ENCODE data around the gene GNB2. TPM values are rescaled to one million over a fixed set of nuclear protein-coding genes. Genes with fewer than 3 reads are reported as not detected.

Gene GNB2
- total and polyA plus RNA-seq, 2 of the 8 experiments (the other 6 are each of a cell fraction or from before 2014, with no cell fraction given) = 157 to 260 TPM

DNA sequence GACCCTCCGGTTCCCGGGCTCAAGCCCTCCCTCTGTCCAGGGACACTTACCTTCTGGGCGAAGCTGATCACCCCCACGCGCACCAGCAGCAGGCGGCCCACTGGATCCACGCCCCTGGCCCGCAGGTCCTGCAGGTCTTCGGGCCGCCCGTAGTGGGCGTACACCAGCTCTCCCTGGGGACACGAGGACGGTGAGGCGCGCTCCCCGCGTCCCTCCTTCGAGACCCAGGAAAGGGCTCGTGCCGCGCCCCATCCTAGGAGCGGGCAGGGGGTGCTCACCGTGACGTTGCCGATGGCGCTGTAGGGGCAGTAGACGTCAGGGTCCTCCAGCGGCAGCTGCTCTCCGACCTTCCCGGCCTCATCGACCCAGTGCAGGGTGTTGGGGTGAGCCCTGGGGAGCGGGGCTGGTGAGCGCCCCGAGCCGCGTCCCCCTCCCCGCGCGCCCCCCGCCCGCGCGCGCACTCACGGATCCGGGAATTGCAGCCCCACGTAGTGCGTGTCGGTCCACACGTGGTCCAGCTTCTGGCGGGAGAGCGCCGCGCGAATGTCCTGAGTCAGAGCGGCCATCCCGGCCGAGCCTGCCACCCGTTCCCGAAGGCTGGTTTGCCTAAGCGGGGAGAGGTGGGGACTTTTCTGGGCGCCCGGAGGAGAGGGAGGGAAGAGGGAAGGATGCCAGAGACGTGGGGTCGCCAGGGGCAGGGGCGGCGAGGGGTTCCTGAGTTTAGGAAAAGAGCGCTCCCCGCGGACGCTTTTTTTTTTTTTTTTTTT is 40.4 kb upstream of the GNB2 start:
- Histone ChIP-seq H3K4me1 (replicated peaks in 1 of 4; ENCODE audit: control insufficient read depth in 3 of 4, insufficient read depth in 4 of 4, low read length in 3 of 4) (peaks cover 0 to 3% (median 3%) of the 10 kb centered on the region in 4 experiments; a peak in 5 of 7 replicates), H4K20me1 (replicated peaks in 1 of 2; ENCODE audit: control insufficient read depth in 1 of 2, insufficient read depth in 2 of 2, low read length in 2 of 2) (peaks cover 0 to 1% of the 10 kb centered on the region in 2 experiments), H2BK5ac (ENCODE audit: low read depth, low read length) (0 out of 2 replicates have a peak overlapping the region, but pooled peaks have one; percentile 12), H3K27me3 (replicated peaks in 1 of 4; ENCODE audit: control insufficient read depth in 3 of 4, extremely low read depth in 1 of 4, insufficient read depth in 3 of 4, low read length in 3 of 4) (peaks cover 0 to 16% (median 9%) of the 10 kb centered on the region in 4 experiments; a peak in 5 of 7 replicates), H4K5ac (ENCODE audit: insufficient read length, low read depth, low read length) (no peak overlapping the region), H2AFZ (ENCODE audit: low read length) (peak overlapping the region; percentile 31; the same call in 1 of the 2 replicates), H3K4ac (replicated peaks; ENCODE audit: insufficient read length, low read depth, low read length) (no peak overlapping the region), H2BK120ac (replicated peaks; ENCODE audit: low read depth, low read length) (no peak overlapping the region), H3K23ac (ENCODE audit: insufficient read length) (no peak overlapping the region), H3K56ac (replicated peaks; ENCODE audit: insufficient read length, low read depth, low read length) (peak overlapping the region; percentile 69), H3K27ac (ENCODE audit: low read depth, low read length) (no peak overlapping the region), H2BK12ac (ENCODE audit: low read depth, low read length) (peak overlapping the region; percentile 53; the same call in 1 of the 2 replicates), H3K9ac (replicated peaks in 1 of 4; ENCODE audit: extremely low read depth in 1 of 4, low read depth in 3 of 4, low read length in 3 of 4) (peak overlapping the region in 3 of 4 experiments; percentile 8 to 69 (median 13); a peak in 3 of 7 replicates), H3K23me2 (ENCODE audit: low read depth, low read length) (peaks cover 6% of the 10 kb centered on the region; the same call in 1 of the 2 replicates), H3K9me3 (ENCODE audit: insufficient read depth in 2 of 2, low read depth in 1 of 2, low read length in 1 of 2) (no peaks in the 10 kb centered on the region), H2BK20ac (ENCODE audit: low read length) (no peak overlapping the region), H3K4me2 (ENCODE audit: insufficient read depth in 1 of 2, low read depth in 2 of 2, low read length in 2 of 2) (peak overlapping the region; percentile 61 to 92), H2BK15ac (ENCODE audit: low read length) (peak overlapping the region; percentile 98; the same call in 1 of the 2 replicates), H3K14ac (ENCODE audit: insufficient read length) (no peak overlapping the region), H3K79me1 (ENCODE audit: low read depth, low read length) (no peaks in the 10 kb centered on the region; the same call in 1 of the 2 replicates), H4K8ac (ENCODE audit: extremely low read depth, insufficient read depth, low read length) (peak overlapping the region; percentile 97), H3K36me3 (ENCODE audit: control insufficient read depth in 2 of 4, insufficient read depth in 4 of 4, low read length in 3 of 4) (no peaks in the 10 kb centered on the region), H2AK5ac (ENCODE audit: low read depth, low read length) (no peak overlapping the region), H3K4me3 (ENCODE audit: extremely low read depth in 1 of 4, insufficient read depth in 2 of 4, low read depth in 3 of 4, low read length in 4 of 4) (peak overlapping the region; percentile 60 to 89 (median 61)), H3K79me2 (ENCODE audit: control insufficient read depth in 1 of 2, insufficient read depth in 2 of 2, low read length in 2 of 2) (no peaks in the 10 kb centered on the region), H4K91ac (replicated peaks; ENCODE audit: insufficient read length, low read length) (peak overlapping the region; percentile 89), H3K18ac (ENCODE audit: extremely low read depth, low read length) (peak overlapping the region; percentile 93)
- DNase-seq (ENCODE audit: low read depth in 1 of 2, low spot score in 2 of 2) (peak in 1 of 2 experiments; percentile 84), FAIRE-seq (no peak)
- ChIA-PET POLR2A (ENCODE audit: partially characterized antibody) (interaction anchor here (0.6 to 3.4 kb wide), 16 partner anchors 9 to 346 kb away, joined by 3 to 20 read pairs (median 4); partner anchors contain the start of genes EPHB4, FBXO24, LRCH4 and MEPCE), CTCF (ENCODE audit: partially characterized antibody) (interaction anchor here (0.7 to 5.1 kb wide), 33 partner anchors 9 to 219 kb away, joined by 3 to 46 read pairs (median 5); partner anchors contain the start of genes ACTL6B, FBXO24, LRCH4 and MOSPD3)
- 4% methylated on average over 37 of the region's 72 CpGs; no CpG with 5 or more reads in 1 of the 2 experiments for WGBS, 2 experiments (ENCODE audit: extremely low coverage in 1 of 2, insufficient coverage in 1 of 2, insufficient read length in 1 of 2, insufficient replicate concordance in 2 of 2, low coverage in 1 of 2, low lambda C conversion rate in 2 of 2, missing lambda C conversion rate in 1 of 2)
- TF ChIP-seq JUND (IDR thresholded peaks at IDR 0.05; ENCODE audit: low read length) (no peak), SRF (IDR thresholded peaks at IDR 0.05; ENCODE audit: low read depth, low read length) (no peak), TAF7 (optimal IDR thresholded peaks at IDR 0.05; ENCODE audit: borderline replicate concordance, low read depth, low read length) (no peak), EZH2 (IDR thresholded peaks at IDR 0.05; ENCODE audit: low read depth, low read length, severe bottlenecking) (no peak), RAD21 (IDR thresholded peaks at IDR 0.05 in 1 of 2, conservative IDR thresholded peaks at IDR 0.05 in 1 of 2; ENCODE audit: low read depth in 2 of 2, low read length in 2 of 2) (peak; percentile 22 to 32; a peak in 2 of 4 replicates), HDAC6 (IDR thresholded peaks at IDR 0.05; ENCODE audit: low read depth, low read length) (no peak)
- TF ChIP-seq, protein P1, sequence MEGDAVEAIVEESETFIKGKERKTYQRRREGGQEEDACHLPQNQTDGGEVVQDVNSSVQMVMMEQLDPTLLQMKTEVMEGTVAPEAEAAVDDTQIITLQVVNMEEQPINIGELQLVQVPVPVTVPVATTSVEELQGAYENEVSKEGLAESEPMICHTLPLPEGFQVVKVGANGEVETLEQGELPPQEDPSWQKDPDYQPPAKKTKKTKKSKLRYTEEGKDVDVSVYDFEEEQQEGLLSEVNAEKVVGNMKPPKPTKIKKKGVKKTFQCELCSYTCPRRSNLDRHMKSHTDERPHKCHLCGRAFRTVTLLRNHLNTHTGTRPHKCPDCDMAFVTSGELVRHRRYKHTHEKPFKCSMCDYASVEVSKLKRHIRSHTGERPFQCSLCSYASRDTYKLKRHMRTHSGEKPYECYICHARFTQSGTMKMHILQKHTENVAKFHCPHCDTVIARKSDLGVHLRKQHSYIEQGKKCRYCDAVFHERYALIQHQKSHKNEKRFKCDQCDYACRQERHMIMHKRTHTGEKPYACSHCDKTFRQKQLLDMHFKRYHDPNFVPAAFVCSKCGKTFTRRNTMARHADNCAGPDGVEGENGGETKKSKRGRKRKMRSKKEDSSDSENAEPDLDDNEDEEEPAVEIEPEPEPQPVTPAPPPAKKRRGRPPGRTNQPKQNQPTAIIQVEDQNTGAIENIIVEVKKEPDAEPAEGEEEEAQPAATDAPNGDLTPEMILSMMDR (IDR thresholded peaks at IDR 0.05; ENCODE audit: control extremely low read depth in 1 of 3, insufficient read depth in 1 of 3, low read depth in 1 of 3, low read length in 3 of 3) = peak; percentile 45 to 71 (median 63)
